Fibroblast of skin of back (primary cell): ENCODE measurements around the gene CADM1.

ENCODE experiments used
- DNase-seq: peaks from one replicate; pipeline ENCODE4 v3.0.0-alpha.2; 2013

The CADM1 gene

GRCh38 chr11:115515647-115516395 is 11.6 kb upstream of the CADM1 start:
- no peak for DNase-seq

DNA sequence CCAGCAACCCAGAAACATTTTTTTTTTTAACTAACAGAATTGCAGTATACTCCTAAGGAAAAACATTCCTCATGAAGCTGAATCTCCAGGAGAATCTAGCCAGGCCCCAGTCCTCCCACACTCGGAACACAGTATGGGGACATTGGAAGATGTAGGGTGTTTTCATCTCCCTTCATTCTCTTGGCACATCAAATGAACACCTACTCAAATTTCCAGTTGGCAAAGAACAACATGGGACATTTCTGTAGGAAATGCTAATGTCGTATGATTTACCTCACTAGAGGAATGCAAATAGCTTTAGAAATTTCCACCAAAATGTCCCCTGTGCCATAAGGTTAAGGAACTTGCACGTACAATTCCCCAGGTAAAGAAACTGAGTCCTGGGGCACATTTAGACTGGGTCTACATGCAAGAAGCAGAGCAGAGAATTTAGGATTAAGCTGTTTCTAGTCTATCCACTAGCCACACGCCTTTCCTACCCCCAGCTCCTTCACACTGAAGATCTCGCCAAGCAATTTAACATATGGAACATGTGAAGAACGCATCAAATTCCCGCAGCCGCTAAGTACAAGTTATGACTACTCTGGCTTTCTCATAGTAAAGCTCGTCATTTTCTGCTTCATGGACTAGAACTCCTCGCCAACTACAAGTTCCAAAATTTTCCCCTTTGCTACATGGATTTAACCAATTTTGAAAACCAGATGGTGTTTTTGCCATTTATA is 2.9 kb upstream of the CADM1 start:
- DNase-seq, result no peak

GRCh38 chr11:115505175-115505574 is 960 bp upstream of the CADM1 start:
- no peak for DNase-seq

- DNase-seq, result no peak
Observed at GRCh38 chr11:115503886-115504275, 334 bp downstream of the CADM1 start.

DNA sequence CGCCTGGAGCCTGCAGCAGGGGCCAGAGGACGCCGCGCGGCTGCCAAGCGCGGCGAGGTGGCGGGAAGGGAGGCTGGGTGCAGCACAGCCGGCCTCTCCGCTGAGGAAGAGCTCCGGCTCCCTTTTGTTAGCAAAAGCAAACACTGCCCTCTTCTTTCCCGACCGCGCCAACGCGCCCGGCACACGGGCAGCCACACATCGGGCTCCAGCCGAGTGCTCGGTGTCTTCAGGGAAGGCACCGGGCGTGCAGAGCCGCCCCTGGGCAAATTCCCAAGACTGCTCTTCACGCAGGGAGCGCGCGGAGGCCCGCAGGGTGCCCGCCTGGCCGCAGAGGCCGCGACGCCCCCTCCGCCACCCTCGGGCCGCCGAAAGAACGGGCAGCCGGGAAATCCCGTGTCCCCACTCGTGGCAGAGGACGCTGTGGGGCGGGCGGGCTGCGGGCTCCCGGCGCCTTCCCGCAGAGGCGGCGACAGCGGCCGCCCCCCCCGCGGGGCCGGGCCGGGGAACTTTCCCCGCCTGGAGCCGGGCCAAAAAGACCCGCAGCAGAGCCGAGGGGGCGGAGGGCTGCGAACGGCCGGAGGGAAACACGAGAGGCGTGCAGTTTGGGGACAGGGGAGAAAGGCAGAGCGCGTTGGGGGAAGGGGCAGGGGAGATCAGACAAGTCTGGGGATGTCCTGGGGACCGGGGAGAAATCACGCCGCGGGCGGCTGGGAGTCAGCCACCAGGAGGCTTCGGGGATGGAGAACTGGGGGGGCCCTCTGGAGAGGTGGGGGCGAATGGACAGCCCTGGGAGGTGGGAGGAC is 931 bp downstream of the CADM1 start:
- peak; percentile 75 for DNase-seq

- no peak for DNase-seq
Observed at GRCh38 chr11:115502636-115503082, 1.6 kb downstream of the CADM1 start.

DNA sequence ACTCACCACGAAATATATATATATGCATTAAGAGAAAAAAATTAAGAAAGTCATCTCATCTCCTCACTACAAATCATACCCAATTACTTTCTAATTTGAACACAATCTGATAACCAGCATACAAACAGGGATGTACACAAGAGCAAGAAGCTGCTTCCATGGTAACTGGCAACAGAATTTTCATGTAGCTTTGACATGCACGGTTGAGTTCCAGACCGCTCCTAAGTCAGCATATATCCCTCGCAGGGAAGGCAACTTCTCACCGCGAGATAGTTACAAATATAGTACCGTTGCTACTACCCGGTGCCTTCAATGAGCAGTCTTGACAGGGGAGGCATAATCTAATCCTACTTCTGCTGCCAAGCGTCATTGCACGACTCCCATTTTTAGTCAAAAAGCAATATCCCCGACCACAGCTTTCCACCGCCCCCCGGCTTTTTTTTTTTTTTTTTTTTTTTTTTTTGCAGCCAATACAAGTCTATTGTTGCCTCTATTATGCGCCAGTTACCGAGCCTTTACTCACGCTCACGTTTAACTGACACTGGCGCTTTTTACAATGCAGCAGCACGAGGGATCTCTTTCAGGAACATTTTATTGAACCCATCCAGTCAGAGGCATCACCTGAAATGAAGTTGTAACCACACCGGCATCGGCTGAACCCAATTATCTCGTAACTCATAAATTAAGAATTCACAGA is 2.2 kb downstream of the CADM1 start:
- DNase-seq, result no peak

- no peak for DNase-seq
Observed at GRCh38 chr11:115501502-115501892, 2.7 kb downstream of the CADM1 start.

DNA sequence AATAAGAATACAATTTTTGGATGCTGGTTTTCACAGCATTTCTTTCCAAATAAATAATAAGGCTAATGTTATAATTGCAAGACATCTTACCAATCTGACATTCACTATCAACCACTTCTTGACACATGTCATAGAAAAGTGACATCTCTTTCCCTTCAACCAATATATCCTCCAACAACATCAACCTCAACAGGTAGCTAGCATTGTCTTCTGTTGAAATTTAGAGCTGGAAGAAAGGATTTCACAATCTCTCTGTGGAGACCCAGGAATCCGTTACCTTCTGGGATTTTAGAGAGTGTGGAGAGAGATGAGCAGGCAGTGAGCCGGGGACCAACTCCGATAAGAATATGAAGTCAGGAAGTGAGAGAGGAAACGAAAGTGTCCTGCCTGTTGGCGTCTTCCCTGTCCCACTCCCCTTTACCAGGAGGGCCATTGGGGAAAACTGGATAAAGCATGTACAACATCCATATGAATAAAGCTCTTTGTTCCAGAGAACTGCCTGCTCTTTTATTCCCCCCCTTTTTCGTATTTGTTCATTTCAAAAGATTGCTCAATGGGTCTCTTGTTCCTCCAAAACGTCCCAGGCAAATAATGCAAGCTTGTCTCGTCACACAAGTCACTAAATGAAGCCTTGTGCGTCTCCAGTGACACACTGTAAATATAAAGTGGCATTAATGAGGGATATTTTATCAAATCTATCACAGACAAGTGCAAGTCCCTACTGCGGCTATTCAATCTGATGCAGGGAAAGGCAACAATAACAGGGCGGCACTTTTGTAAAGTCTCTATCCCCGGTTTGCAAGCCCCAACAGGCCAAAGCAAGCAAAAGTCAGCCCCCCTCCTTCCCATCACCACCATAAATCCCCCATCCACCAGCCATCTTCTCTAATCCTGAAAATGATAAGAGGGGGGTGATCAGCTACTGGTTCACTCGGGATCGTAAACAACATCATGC is 3.4 kb downstream of the CADM1 start:
- DNase-seq, result no peak

GRCh38 chr11:115499891-115500290 is 4.3 kb downstream of the CADM1 start:
- no peak for DNase-seq

- DNase-seq, result no peak
Observed at GRCh38 chr11:115499241-115499799, 4.9 kb downstream of the CADM1 start.

GRCh38 chr11:115498354-115498753 is 5.9 kb downstream of the CADM1 start:
- no peak for DNase-seq

DNA sequence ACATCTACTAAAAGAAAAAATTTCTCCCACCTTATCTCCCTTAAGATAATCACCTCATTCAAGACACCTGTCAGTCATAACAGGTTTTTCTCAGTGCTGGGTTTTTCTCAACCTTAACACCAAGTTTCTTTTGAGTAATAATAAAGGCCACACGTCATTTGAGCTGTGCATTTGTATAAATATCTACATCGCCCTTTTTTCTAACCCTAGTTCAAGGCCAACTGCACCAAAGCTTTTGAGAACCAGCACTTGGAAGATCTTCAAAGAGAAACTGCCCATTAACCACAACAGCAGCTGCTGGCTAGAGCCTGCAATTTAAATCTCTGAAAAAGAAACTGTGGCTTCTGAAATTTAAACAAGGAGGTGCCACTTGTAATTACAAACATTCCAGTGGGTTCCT is 6.9 kb downstream of the CADM1 start:
- DNase-seq, result no peak

- no peak for DNase-seq
Observed at GRCh38 chr11:115496892-115497291, 7.3 kb downstream of the CADM1 start.

DNA sequence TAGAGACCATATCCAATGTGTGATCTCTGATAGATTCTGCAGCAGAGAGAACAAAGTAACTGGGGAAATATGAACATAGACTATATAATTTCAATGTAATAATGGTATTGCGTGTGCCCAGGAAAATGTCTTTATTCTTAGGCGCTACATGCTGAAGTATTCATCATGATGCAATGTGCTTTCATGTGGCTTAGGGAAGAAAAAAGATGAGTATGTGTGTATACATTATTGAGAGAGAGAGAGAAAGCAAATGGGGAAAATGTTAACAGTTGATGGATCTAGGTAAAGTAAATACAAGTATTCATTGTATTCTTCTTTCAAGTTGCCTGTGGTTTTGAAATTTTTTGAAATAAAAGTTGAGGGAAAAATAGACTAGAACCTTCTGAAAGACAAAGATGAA is 10.3 kb downstream of the CADM1 start:
- DNase-seq, result no peak

DNA sequence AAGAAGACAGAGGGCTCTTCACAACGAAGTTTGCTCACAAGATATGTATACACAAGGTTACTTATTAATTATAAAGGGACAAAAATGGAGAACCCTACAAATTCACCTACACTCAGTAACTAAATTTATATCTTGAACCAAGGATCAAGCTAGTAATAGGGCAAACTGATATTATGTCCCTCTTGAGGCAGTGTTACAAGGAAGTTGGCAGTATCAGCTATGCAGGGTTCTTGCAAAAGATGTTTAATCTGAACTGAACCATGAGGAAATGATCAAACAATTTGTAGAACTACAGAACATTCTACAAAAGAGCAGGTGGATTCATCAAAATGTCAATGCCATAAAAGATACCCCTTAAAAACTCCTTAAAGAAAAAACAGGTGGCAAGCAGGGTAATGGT is 10.7 kb downstream of the CADM1 start:
- no peak for DNase-seq

GRCh38 chr11:115489466-115489865 is 14.7 kb downstream of the CADM1 start:
- no peak for DNase-seq

DNA sequence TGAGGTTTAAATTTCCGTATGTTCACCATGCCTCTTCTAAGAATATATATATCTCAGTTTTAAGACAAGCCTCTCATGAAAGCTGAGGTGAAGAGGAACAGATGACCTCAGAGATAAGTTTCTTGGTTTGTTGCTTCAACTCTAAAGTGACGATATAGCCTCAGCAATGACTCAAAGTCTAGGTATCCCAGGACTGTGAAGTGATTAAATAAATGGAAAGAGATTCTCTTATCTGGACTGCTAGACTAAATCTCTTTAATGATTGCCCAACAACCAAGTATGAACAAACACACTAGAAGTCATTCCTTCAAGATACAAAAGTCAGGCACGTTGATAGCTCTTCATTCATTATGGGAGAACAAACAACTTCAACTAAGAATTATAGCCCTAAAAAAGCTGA is 15.3 kb downstream of the CADM1 start:
- peak; percentile 75 for DNase-seq

DNA sequence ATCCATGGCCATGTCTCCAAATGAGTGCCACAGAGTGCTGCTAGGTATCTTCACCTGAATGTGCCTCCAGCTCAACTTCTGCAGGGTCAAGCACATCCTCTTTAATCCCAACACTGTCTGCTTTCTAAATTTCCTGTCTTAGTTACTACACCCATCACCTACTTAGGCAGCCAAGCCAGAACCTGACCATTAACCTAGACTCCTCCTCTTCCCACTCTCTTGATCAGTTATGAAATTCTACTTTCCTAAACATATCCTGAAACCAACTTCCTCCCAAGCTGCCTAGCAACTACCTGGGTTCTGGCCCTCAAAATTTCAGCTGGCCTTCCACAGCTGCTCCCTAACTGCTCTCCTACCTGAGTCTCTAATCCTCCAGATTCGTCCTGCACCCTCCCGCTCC is 22.7 kb downstream of the CADM1 start:
- DNase-seq, result no peak

GRCh38 chr11:115480611-115481010 is 23.6 kb downstream of the CADM1 start:
- DNase-seq, result no peak

DNA sequence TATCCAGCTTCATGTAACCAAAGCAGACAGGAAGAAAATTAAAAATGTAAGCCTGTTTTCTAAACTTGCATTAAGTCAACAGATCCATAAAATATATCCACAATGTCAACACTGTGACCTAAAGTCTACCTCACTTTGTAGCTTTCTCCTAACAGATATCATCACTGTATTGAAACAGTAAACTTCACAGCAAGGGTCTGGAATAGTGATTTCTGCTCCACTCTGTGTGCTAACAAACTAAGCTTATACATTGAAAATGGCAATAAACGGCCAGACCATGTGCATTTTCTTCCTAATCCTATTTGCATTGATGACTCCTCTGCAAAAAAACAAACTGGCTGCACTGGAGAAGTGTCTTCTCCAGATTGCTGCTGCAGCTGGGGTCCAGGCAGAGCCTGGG is 26.8 kb downstream of the CADM1 start:
- no peak for DNase-seq
